CD4-positive, alpha-beta T cell treated with Interleukin-21 for 1 hour (primary cell): ENCODE measurements around the gene SLC25A48.

Source experiments
- DNase-seq: peaks from one replicate; pipeline ENCODE4 v3.0.0-alpha.2; 2020

Gene SLC25A48, protein sequence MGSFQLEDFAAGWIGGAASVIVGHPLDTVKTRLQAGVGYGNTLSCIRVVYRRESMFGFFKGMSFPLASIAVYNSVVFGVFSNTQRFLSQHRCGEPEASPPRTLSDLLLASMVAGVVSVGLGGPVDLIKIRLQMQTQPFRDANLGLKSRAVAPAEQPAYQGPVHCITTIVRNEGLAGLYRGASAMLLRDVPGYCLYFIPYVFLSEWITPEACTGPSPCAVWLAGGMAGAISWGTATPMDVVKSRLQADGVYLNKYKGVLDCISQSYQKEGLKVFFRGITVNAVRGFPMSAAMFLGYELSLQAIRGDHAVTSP

DNA sequence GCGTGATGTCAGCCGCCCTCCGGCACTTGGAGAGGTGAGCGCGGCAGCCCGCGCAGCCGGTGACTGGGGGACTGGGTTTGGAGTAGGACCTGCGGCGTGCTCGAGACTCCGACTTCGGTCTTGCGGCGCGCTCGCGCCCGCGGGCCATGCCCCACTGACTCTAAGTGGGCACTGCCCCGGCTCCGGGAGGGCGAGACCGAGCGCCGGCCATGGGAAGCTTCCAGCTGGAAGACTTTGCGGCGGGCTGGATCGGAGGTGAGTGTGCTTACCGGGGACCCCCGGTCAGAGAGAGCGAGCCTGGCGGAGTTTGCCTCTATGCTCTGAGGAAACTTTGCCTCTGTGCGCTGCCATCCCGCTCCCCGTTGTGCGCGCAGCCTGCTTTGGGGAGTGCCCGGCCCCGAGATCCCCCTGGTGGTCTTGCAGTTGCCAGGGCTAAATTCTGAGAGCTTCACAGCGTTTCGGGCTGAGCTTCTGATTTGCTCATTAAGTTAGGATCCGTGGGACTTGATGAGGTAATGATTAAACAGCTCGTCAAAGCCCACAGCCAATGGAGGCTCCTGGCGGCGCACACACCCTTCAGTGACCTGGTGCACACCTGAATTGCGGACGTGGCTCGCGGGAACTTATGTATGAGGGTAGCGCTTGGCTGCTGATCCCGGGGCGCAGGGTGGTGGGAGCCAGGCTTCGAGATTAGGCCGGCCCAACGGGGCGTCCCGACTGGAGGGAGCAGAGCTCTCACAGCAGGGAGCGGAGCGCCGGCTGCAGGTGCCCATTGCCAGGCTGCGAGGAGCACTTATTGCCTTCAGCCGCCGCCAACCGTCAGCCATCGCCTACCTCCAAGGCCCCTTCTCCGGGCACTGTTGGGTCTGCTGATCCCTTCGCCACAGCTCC is at the start of gene SLC25A48:
Gene SLC25A48, plus strand, starts transcription at position 25 of the 891 bp plus-strand sequence. Its CDS starts 185 bp downstream, at position 210.
- DNase-seq, result peak; percentile 1

DNA sequence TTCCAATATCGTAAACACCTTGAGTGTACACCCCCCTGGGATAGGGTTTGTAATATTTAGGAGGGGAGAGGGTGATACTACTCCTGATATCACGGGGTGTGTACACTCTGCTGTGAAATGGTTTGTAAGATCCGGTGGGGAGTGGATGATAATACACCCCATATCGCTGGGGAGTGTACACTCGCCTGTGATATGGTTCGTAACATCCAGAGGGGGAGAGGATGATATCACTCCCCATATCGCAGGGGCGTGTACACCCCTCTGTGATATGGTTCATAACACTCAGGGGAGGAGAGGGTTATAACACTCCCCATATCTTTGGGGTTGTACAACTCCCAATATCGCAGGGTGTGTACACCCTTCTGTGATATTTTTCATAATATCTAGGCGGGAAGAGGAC is 33.8 kb upstream of the SLC25A48 start:
- DNase-seq, result no peak

DNA sequence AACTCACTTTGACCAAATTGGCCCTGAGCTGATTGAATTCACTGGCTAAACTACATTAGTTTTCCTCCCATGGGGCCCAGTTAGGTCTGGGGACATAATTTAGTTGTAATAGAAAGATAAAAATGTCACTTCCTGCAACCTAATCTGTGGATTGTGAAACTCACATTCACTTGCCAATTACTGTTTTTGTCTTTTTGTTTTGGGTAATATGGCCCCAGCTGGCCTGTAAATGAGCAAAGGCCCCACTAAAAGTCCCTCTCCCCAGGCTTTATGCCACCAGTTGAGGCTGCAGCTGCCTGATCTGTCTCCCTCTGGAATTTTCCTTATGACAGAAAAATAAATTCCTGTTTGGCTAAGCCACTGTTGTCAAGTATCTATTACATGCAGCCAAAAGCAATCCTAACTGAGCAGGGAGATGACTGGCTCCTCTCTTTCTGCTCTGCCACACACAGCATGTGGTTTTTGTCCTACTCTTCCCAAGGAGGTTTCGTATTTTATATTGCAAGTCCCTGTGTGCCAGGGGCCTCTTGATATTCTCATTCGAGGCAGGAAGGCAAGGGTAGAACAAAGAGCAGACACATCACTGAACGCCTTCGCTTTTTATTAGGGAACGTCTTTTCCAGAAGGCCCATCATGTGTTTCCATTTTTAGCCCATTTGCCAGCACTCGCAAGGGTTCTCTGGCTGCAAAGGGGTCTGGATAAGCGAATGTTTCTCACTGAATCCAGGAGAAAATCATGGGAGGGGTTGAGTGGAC is 24.1 kb upstream of the SLC25A48 start:
- no peak for DNase-seq

DNA sequence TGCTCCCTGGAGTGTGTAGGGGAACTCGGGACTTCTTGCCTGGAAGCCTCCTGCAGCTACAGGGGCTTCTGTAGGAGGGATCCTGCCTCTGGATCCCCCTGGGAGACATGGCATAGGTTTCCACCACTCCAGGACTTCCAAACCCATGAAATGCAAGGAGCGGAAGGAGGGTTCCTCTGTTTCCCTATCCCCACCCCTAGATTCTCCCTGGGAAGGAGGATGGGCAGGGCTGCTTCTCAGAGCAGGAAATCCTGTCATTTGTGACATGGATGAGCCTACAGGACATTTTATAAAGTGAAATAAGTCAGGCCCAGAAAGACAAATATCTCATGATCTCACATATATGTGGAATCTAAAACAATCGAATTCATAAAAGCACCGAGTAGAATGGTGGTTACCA is 23.5 kb upstream of the SLC25A48 start:
- DNase-seq, result no peak

DNA sequence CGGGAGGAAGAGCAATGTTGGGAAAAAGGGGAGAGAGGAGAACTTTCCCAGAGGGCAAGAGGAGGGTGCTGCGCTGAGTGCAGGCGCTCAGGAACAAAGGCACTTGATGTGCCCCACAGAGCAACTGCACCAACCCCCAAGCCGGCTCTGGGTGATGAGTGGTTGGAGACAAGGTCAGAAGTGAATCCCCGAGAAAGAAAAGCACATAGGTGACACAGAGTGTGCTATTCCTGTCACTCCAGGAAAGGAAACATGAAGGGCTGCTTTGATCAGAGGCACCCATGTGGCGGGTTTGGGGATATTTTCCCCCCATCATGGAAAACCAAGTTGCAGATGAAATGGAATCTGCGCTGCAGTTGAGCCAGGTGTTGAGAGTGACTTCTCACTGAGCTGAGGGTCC is 20.7 kb upstream of the SLC25A48 start:
- DNase-seq, result no peak

DNA sequence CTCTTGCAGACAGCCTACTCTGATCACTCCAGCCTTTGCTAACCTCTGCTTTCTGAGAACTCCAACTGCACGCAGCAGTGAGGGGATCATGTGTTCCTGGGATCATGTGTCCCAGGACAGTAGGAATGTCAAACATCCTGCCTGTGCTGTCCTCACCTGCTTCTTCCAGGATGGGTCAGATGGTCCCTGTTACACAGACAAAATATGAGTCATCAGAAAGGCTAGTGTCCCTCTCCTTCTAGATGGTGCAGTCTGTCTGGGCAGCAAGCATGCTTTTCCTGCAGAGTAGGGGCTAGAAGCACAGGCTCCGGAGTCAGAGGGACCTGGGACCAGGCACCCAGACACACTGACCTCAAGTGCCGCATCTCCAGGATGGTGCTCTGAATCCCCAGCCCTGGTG is 20.1 kb upstream of the SLC25A48 start:
- no peak for DNase-seq

DNA sequence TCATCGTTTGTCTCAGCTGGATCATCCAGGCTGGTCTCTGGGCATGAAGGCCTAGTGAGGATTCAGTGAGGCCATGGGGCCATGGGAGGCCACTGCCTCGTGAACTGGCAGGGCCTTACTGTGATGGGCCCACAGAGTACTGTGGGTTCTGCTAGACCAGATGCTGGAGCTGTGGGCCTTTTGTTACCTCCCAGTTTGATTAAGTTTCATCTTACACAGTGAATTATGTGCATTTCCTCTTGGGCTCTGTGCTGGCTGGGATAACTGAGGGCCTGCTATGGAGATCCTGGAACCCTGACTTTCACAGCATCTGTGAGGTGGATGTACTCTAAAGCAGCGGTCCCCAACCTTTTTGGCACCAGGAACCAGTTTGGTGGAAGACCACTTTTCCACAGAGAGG is 19.7 kb upstream of the SLC25A48 start:
- no peak for DNase-seq

DNA sequence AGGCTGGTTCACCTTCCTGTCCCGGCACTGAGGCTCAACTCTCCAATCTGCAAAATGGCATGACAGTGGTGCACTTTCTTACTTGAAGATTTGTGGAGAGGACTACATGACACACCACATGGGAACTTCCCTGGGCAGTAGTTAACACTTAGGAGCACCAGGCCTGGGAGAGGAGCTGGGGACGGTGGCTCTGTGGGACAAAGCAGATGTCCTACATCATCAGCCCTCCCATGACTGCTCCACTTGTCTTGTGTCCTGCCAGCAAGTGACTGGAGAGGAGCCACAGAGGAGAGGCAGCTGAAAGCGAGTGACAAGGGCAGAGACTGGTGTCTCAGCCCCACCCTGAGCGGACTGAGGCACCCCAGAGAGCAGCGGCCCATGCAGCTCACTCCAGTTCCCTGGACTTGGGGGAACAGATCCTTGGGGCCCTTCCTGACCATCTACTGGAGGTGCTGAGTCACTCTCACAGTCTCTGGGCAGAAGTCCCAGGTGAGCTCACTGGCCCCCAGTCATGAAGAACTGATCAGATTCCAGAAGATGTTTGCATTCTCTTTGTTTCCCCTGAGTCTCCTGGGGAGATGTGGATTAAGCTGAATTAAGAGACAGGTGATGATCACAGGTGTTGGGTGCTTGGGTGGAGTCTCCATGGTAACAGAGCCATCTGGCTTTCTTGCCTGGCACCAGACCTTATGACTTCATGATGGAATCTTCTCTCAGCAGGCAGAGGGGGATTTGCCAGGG is 13.2 kb upstream of the SLC25A48 start:
- DNase-seq, result no peak

DNA sequence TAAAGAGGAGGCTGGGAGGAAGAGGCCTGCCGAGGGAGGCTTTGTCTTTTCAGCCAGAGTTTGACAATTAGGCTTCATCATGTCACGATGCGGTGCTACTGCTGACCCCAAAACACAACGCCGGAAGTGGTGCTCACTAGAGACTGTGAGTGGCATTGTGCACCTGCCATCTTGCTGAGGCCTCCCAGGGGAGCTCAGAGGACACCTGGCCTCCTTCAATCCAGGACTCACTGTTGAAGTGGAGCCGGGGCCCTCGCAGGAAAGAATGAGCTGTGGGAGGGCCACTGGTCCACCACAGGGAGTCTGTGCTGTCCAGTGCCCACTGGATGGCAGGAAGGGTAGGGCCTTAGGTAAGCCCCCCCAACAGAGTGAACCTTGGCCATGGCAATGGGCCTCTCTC is 12.7 kb upstream of the SLC25A48 start:
- DNase-seq, result no peak

DNA sequence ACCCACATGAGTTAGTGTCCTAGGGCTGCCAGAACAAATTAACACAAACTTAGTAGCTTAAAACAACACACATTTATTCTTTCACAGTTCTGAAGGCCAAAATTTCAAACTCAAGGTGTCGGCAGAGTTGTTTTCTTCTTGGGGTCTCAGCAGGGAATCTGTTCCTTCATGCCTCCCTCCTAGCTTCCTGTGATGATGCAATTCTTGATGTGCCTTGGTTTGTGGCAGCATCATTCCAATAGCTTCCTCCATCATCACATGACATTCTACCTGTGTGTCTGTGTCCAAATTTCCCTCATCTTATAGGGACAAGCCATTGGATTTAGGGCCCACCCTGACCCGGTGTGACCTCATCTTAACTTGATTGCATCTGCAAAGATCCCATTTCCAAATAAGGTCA is 12.2 kb upstream of the SLC25A48 start:
- no peak for DNase-seq

DNA sequence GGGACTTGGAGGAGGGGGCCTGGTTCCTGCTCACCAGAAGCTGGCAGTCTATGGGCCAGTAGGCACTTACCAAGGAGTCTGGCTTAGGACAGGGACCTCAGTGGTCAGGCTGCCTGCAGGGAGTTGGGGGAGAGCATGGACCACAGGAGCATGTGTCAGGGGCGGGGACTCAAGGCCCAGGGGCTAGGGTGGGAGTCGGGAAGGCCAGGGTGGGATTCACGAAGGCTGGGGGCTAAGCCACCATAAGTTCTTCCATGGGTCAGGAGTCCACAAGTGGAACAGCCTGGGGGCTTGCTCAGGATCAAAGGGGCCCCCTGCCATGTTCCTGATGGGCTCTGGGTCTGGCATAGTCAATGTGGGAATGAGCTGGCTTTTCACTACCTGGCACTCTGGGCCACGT is 11.5 kb upstream of the SLC25A48 start:
- DNase-seq, result no peak

DNA sequence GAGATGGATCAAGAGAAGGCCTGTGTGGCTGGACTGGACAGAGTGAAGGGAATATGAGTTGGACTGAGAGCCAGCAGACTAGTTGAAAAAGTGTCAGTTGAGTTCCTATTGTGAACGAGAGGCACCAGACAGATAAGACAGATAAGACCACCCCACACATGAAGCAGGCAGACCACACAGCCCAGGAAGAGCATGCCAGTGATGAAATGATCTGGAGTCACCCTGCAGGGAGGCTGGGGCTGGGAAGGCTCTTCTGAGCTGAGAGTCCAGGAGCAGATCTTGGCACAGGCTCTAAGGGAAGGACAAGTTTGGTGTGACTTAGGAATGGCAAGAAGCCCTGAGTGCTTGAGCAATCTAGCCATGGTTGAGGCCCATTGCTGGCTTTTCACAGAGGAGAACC is 10.6 kb upstream of the SLC25A48 start:
- no peak for DNase-seq

DNA sequence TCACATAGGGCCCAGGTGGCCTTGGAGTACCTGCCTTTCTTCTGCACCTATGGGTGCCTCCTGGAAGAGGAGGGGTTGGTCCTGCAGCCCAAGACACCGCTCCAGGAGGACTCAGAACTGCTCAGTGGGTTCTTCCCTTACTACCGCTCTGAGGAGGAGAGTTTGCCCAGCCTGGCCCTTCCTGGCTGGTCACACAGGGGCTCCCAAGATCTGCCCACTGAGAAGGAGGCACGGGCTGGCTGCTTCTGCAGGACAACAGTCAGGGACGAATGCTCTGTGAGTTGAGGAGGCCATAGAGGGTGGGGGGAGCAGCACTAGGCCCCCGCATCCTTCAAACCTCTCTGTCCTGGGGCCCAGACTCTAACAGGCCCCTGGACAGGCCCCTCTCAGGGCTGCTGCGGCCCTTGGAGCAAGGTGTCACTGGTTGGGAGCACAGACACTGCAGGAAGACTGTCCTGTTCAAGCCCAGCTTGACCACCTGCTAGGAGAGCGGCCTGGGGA is 9.9 kb upstream of the SLC25A48 start:
- no peak for DNase-seq

DNA sequence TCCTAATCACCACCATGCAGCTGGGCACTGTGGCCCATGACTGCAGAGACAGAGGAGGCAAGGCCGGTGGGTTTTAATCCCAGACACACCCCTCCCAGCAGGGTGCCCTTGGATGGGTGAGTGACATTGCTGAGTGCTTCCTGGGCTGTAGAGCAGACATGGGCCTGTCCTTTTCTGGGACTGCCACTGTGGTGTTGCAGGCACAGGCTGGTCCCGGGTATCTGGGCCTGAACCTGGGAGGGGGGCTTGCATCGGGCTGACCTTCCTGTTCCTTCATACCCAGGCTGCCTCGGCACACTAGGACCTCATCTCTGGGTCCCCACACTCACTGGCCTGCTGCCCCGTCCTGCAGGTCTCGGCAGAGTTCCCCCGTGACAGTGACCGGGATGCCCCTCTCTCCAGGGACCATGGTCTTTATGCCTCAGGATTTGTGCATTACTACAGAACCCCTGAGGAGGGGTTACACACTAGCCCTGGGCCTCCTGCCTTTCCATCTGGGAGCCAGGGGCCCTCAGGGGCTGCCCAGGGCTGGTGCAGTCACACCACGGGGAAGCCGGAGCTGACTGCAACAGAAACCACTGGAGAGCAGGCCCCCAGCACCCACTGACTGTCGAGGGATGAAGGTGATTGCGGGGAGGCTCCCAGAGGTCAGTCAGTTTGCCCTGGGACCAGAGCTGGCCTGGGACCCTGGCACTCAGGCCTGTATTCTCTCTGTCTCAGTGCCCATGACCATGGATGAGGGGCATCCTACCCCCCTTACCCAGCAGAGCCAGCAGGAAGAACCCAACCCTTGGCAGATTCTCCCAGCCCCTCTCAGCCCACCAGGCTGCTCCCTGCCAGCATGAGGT is 8.9 kb upstream of the SLC25A48 start:
- no peak for DNase-seq

DNA sequence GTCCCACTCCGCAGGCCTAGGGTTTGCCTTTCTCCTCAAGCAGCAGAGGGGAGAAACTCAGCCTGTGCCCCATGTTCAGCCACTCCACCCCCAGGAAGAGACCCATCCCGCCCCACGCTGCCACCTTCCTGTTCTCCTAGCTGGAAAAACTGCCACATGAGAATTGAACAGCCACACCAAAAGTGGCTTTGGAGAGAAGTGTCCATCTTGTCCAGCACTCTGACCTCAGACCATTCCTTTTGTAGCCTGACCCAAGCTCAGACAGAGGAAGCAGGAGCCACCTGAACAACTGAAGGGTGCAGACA is 8.3 kb upstream of the SLC25A48 start:
- DNase-seq, result no peak

DNA sequence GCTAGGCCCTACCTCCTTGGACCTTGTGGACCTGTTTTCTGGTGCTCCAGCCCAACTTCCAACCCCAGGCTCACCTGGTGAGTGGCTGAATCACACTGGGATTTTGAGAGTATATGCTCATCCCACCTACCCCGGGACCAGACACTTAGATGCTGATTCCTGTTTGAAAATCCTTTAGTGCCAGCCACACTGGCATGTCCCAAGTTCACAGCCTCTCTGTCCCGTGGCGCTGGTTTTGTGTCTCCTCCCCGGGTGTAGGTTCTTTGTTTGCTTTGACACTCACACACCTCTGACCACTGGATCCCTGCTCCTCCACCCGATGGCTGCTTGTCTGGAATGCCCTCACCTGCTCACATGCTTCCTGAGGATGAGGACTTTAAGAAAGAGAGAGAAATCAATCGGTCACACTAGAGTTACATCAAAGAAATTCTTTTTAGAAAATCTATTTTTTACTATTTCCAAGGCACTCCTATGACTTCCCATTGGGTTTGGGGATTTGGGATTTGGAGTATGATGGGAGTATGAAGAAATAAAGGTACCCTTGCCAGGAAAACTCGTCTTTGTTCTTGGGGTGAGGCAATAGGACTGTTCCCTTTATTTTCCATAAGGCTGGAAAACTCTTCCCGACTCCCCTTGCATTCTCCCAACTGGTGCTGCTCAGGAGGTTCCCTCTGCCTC is 7.3 kb upstream of the SLC25A48 start:
- no peak for DNase-seq

DNA sequence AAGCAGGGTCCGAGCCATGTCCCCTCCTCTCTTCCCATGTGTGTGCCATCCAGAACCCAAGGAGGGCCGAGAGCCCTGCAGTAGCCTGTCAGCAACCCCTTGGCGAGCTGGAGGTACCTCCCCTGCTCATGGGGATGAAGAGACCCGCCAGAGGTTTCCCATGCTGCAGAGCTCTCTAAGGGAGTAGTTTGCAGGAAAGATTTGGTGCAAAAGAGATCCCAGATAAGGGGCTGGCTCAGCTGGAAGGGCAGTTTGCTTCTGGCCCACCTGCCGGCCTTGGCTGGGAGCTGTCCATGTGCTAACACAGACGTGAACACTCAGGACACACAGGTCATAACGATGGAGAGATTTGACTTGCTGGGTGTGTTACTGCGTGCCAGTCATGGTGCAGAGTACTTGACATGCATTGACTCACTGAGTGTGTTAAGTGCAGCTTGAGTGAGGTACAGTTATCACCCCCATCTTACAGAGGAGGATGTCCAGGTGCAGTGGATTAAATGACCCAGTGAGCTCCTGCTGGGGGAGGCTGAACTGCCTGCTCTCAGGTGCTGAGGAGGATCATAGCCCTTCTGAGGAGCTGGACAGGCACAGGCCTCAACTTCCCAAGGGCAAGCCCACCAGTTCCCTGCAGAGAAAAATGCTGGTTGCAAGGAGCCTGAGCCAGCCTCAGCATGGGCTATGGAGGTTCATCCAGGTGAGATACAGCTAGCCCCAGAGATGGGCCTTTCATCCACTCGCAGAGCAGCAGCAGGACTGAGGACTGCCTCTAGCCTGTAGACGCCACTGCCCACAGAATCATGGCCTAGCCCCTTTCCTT is 6.3 kb upstream of the SLC25A48 start:
- no peak for DNase-seq

DNA sequence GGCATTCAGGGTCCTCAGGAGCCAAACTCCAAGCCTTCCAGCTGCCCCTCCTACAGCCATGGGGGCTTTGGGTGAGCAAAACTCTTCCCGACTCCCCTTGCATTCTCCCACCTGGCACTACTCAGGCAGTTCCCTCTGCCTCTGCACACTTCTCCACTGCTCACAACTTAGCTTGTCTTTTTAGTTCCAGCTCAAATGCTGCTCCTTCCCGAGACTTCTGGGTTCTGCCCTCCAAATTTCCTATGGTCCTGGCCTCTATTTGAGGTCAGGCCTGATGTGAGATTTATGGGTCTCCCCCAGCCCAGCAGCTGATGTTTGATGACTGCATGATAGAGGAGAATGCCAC is 5.7 kb upstream of the SLC25A48 start:
- no peak for DNase-seq

DNA sequence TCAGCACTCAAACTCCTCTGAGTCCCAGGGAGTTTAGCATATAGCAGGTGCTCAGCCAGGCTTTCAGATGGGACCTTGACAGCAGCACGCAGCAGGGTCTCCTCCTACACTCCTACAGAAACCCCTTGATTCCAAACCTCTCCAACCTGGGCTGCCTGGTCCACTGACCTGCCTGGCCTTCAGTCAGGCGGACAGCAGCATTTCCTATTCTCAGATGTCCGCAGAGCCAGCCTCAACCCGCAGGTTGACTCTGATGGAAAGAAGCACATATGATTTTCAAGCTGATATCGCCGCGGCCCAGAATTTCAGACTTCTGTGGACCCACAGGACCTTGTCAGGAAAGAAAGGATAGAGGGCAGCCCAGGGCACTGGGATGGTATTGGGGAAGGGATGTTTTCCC is 5.3 kb upstream of the SLC25A48 start:
- no peak for DNase-seq

DNA sequence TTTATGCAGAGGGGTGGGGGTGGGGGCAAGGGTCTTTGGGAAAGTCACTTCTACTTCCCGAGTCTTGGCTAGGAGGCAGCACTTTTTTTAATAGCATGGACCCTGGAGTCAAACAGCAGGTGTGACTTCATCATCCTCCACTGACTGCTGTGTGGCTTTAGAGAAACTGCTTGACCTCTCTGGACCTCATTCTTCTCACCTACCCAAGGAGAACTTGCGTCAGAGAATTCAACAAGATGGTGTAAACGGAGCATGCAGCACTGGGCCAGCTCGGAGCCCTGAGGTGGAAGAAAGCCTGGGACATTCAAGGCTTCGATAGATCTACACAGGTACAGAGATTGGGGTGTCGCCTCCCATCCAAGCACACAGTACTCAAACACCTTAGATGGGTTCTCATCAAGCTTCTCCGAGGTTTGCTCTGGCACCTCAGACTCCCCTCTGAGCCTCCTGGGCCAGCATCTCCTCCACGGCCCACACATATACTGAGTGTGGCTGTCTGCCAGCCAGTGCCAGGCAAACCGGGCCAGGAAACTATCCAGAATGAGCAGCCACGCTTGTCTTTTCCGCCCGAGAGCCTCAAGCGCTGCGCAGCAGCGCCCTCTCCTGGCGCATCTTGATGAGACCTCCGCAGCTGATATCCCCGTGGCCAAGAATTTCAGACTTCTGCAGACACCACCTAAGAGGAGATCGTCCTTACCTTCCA is 4.6 kb upstream of the SLC25A48 start:
- no peak for DNase-seq
